AG10803 (cell line): ENCODE measurements around the gene MYDGF.

Source experiments
- DNase-seq: peaks from one replicate; pipeline ENCODE4 v3.0.0; 2010; ENCODE audit warnings: low read depth
- H3K4me3 ChIP-seq: 2 replicates; pipeline ENCODE4 v1.5.1; 2011; ENCODE audit warnings: mild to moderate bottlenecking, low read length, control low read depth
- CTCF ChIP-seq: conservative IDR thresholded peaks from 2 replicates; pipeline ENCODE4 v1.5.1; 2011; ENCODE audit warnings: mild to moderate bottlenecking, low read length, control low read depth, inconsistent platforms

MYDGF gene

GRCh38 chr19:4692251-4693077, 22.3 kb upstream of the MYDGF start:
- no peak for DNase-seq
- no peak for TF ChIP-seq CTCF
- H3K4me3 ChIP-seq = no peak overlapping the region

- TF ChIP-seq CTCF = no peak
- no peak overlapping the region for H3K4me3 ChIP-seq
- DNase-seq = no peak
Measured at GRCh38 chr19:4691373-4691772, 21.2 kb upstream of the MYDGF start.

- DNase-seq = no peak
- no peak for TF ChIP-seq CTCF
- H3K4me3 ChIP-seq = no peak overlapping the region
Measured at GRCh38 chr19:4690361-4690760, 20.2 kb upstream of the MYDGF start.

- H3K4me3 ChIP-seq = no peak overlapping the region
- DNase-seq = no peak
- TF ChIP-seq CTCF = no peak
Measured at GRCh38 chr19:4689403-4689802, 19.3 kb upstream of the MYDGF start.

- DNase-seq = no peak
- no peak for TF ChIP-seq CTCF
- no peak overlapping the region for H3K4me3 ChIP-seq
Measured at GRCh38 chr19:4688587-4688986, 18.4 kb upstream of the MYDGF start.

GRCh38 chr19:4687396-4687795, 17.3 kb upstream of the MYDGF start:
- no peak overlapping the region for H3K4me3 ChIP-seq
- TF ChIP-seq CTCF = no peak
- no peak for DNase-seq

- TF ChIP-seq CTCF = no peak
- no peak for DNase-seq
- no peak overlapping the region for H3K4me3 ChIP-seq
Measured at GRCh38 chr19:4686700-4687099, 16.6 kb upstream of the MYDGF start.
